CD1c-positive myeloid dendritic cell (primary cell): Measurements from ENCODE around the gene CLPTM1L.
"Not testable (repeated sequence)": the region's sequence is repeated elsewhere in the genome, so short reads cannot be mapped to it uniquely, and the experiment has no call there.

Experiments
- DNase-seq: peaks from one replicate; pipeline ENCODE4 v3.0.0-alpha.2; 2016; ENCODE audit errors: extremely low spot score

The CLPTM1L gene

DNA sequence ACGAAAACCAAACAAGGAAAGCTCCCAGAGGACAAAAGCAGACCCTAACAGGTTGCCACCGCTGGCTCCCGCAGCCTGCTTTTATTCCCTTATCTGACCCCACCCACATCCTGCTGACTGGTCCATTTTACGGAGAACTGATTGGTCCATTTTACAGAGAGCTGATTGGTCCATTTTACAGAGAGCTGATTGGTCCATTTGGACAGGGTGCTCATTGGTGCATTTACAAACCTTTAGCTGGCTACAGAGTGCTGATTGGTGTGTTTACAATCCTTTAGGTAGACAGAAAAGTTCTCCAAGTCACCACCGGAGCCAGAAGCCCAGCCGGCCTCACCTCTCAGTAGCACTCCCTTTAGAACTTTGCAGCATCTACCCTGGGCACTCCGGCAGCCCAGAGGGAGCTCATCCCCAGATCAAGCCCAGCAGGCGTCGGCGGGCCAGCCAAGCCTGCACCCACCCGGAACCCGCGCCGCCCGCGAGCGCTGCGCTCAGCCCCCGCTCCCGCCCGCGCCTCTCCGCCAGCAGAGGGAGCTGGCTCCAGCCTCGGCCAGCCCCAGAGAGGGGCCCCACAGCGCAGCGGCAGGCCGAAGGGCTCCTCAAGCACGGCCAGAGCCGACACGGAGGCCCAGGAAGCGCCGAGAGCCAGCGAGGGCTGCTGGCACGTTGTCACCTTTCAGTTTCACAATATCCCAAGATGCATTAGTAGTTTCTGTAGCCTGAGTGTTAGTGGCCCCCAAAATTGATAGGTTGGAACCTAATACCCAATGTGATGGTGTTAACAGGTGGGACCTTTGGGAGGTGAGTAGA lies 35.3 kb upstream of the CLPTM1L start:
- peak; percentile 39 for DNase-seq

DNA sequence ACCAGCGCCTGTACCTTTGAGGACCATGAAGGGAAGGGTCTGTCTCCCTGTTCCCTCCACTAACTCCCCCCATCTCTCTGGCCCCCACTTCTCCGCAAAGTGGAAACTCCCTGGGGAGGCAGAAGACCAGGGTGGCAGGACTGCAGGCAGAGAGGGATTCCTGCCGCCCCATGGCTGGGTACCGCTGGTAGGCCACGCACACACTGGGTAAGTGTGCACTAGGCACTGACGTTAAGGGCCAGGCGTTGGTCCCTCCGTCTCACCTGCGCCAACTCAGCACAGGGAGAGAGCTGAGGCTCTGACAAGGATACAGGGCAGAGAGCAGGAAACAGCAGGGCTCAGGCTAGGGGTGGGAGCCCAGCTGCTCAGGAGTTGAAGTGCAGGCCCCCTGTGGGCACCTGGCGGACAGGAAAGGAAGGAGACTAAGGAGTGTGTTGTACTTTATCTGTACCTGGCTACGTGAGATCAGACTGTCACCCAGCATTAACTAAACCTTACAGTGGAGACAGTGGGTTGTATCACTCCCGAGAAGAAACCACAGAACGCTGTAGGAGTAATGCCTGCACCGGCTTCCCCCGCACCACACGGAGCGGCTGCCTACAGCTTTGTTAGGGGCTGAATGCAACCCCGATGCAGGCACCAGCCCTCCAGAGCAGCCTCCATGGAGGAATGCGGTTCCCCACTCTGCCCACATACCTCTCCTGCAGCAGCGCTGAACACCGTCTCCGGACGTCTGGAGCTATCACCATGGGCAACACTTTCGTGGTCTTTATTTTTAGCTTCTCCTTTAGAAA lies 34.2 kb upstream of the CLPTM1L start:
- DNase-seq: no peak

DNA sequence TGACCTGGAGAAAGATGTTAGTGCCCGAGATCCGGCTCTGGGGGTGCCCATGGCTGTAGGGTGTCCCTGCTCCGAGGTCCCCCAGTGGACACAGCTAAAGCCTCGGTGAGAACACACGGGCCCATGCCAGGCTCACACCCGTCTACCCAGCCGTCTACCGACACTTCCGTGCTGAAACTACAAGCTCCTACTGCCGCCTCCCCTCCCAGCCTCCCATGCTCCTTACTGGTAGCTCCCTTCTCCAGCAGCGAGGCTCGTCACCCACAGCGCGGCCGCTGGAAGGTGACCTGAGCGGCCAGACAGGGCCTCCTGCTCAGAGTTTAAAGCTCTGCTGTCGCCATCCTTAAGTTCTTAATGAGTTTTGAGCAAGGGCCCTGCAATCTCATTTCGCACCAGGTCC lies 33.2 kb upstream of the CLPTM1L start:
- no peak for DNase-seq

DNA sequence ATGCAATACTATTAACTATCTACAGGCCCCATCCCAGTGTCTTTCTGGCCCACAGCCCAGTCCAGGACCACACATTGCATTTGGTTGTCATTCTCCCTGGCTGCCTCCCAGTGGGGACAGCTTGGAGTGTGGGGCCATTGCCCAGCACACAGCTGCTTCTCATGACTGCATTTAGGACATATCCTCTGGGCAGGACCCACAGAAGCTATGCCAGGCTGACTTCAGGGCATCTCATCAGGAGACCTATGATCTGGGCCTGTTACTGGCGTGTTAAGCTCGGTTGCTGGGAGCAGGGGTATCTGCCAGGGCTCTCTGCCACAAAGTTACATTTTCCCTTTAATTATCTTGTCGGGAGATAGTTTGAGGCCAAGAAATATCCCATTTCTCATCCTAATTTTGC lies 32.1 kb upstream of the CLPTM1L start:
- DNase-seq: no peak

DNA sequence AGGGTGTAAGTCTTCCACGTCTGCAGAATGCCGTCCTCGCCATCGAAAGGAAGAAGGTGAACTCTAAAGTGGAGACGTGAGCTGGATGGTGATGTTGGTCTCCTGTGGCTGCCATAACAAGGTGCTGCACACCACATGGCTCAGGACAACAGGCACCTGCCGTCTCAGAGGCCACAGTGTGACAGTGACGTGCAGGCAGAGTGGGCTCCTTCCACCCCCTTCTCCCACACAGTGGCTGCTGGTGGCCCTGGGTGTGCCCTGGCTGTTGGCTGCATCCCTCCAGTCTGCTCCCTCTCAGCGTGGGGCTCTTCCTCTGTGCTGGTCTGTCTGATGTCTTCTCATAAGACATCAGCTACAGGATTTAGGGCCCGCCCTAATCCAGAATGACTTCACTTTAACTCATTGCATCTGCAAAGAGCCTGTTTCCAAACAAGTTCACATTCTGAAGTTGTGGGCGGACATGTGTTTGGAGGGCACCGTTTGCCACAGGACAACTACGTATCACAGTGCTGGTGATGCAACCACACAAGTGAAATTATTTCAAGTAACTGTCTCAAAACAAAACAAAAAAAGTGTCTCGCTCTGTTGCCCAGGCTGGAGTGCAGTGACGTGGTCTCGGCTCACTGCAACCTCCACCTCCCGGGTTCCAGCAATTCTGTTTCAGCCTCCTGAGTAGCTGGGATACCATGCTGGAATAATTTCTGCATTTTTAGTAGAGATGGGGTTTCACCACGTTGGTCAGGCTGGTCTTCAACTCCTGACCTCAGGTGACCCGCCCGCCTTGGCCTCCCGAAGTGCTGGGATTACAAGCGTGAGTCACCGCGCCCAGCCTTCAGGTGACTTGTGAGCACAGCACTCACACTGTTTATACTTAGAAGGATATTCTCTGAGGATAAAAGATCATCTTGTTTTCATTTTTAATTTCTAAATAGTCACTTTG lies 31.2 kb upstream of the CLPTM1L start:
- DNase-seq: no peak

DNA sequence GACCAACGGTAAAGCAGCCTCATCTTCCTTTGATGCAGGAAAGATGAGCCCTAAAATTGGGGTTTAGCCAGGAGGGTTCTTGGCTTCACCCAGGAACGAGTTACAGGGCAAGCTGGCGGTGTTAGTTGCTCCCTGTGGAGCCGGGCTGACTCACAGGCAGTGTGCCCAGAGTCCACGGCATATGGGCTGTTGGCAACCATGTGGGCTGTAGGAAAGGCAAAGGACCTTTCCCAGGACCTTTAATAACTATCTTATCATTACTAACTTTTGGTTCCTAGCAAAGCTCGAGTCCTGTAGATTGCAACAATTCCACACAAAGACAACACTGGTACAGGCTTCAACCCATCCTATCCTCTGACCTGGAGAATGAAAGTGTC lies 29.8 kb upstream of the CLPTM1L start:
- DNase-seq: no peak

DNA sequence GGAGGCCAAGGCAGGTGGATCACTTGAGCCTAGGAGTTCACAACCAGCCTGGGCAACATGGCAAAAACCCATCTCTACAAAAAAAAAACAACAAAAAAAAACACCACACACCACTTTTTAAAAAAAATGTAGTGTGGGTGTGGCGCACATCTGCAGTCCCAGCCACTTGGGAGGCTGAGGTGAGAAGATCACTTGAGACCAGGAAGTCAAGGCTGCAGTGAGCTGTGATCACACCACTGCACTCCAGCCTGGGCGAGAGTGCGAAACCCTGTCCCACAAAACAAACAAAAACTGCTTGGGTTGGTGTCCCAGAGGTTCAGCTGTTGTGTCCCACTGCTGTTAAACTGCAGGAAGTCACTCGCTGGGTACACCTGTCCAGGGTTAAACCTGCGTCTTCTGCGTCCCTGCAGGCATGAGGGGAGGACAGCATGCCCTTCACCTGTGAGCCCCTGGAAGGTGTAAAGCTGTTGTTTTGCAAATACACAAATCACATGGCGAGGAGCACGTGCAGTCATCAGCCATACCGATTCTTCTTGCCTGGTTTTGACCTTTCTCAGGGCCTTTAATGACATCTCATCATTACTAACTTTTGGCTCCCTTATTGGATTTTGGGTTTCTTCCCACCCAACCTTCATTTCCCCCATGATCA lies 29.3 kb upstream of the CLPTM1L start:
- no peak for DNase-seq

DNA sequence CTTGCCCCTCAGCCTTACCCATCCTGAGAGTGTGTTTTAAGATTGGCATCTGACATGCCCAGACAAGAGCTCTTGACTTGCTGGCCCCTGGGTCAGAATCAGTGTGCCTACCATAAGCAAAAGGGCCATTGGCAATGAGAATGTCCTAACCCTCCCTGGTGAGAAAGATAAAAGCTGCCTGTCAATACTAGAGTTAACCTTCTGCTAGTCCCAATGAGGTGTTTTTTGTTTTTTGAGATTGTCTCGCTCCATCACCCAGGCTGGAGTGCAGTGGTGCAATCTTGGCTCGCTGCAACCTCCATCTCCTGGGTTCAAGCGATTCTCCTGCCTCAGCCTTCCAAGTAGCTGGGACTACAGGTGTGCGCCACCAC lies 27.1 kb upstream of the CLPTM1L start:
- not testable (repeated sequence) for DNase-seq

DNA sequence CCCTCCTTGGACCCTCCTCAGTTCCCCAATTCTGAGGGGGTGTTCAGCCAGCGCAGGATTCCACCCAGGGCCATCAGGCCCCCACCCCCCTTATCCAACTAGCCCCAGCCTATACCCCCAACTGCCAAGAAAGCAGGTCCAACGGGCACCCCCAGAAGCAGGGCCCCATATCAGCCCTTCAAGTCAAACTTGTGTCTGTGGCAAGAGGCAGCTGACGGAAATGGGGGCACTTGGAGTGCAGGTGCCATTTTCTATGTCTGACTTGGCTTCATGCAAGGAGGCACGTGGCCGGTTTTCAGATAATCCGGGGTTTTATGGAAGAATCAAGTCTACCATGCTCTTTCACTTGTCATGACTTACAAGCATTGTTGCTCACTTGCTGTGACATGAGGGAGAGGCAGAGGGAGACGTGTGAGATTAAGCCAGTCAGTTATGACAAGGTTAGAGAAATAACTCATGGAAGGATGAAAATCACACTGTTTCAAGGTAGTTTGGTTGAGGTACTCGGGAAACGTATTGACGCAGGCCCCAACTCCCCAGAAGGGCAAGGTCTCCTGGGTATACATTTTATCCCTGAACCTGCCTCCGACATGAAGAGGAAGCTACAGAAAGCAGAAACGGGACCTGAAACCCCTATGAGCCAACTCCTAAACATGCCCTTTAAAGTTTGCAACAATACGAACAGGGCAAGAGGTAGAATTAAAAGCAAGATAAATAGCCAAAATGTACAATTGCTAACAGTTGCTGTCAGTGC lies 26.5 kb upstream of the CLPTM1L start:
- peak; percentile 15 for DNase-seq

DNA sequence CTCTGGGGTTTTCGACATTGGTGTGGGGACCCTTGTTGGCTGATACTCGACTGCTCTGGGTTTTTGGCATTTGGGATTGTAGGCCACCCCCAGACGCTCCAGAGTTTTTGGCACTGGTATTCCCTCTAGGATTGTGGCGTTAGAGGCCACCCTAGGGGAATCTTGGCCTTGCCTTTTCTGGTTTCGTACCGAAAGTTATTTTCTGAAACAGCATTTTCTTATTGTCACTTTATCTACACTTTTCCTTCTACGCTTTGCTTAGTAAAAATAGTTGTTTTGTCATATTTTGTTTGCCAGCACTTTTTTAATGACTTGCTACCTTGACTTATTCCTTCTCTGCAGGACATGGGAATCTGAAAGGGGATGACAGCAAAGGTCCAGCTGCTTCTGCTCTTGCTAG lies 25.1 kb upstream of the CLPTM1L start:
- DNase-seq: no peak

DNA sequence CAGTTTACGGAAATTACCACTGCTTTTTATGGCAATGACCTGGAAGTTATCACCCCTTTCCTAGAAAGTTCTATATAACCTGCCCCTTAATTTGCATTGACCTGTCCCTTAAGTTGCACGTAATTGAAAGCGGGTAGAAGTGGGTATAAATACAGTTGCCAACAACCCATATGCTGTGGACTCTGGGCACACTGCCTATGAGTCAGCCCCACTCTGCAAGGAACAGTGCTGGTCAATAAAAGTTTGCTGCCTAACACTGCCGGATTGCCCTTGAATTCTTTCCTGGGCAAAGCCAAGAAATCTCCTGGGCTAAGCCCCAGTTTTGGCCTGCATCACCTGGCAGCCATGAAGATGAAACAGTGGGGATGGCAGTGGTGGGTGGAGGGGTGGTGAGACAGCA lies 23.9 kb upstream of the CLPTM1L start:
- no peak for DNase-seq

DNA sequence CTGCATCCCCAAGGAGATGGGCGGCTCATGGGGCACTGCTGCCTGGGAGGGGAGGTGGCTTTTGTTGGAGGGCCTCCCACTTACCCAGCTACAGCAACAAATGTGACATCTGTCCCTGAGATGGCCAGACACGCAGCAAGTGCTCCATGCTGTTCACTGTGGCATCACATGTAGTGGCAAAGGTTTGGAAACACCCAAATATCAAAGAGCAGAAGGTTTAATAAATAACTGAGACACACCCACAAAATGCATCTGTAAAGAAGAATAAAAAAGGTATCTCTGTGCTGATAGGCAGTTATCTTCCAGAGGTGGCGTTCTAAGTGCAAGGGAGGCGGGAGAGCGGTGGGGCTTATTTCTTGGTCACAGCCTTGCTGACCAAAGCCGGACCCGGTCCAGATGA lies 23.3 kb upstream of the CLPTM1L start:
- DNase-seq: no peak

DNA sequence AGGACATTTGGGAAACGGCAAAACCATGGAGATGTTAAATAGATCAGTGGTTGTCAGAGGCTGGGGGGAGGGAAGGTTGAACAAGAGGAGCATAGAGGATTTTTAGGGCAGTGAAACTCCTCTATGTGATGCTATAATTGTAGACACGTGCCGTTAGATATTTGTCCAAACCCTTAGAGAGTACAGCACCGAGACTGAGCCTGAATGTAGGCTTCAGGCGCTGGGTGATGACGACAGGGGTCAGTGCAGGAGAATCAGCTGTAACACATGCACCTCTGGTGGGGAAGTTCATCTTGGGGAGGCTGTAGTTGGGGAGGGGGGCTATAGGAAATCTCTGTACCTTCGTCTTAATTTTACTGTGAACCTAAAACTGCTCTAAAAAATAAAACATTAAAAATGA lies 22.2 kb upstream of the CLPTM1L start:
- no peak for DNase-seq

DNA sequence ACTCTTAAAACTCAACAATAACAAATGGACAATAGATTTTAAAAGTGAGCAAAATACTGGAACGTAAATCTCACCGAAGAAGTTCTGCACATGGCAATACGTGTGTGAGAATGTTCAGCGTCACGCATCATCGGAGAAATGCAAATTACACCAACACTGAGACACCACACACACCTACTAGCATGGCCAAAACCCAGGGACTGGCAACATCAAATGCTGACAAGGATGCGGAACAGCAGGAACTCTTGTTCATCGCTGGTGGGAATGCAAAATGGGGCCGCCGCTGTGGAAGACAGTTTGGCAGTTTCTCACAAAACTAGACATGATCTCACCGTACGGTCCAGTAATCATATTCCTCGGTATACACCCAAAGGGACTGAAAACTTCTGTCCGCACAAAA lies 21.6 kb upstream of the CLPTM1L start:
- DNase-seq: no peak

DNA sequence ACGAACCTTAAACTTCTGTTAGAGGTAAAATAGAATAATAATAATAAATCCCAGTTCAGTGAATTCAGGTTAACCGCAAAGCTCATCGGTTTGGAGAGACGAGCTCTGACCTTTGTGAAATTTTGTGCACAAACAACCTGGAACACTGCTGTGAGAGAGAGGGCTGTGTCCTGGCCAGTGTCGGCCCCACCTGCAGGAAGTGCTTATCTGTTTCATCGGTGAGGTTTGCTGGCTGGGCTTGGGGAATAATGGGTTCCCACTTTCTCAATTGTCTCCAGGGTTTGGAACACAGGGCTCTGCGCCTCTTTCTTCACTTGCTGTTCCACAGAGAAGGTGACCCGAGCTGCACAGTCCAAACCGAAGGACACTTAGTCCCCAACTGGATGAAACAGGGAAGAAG lies 19.3 kb upstream of the CLPTM1L start:
- no peak for DNase-seq

DNA sequence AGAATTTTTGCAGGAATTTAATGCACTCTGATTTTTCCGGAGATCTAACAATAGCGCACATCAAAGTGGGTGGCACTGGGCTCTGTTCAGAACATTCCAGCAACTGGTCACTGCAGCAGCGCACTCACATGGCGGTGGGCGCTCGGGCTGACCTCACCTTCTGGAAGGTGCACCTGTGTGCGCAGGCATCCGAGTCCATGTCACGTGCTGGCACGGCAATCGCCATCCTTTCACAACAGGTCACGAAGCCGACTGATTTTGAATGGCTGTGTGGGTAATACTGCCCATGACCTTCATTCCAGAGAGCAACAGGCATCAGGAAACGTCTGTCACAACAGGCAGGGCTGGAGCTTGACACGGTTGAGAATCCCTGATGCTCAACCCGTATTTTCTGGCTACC lies 18.7 kb upstream of the CLPTM1L start:
- DNase-seq: no peak

DNA sequence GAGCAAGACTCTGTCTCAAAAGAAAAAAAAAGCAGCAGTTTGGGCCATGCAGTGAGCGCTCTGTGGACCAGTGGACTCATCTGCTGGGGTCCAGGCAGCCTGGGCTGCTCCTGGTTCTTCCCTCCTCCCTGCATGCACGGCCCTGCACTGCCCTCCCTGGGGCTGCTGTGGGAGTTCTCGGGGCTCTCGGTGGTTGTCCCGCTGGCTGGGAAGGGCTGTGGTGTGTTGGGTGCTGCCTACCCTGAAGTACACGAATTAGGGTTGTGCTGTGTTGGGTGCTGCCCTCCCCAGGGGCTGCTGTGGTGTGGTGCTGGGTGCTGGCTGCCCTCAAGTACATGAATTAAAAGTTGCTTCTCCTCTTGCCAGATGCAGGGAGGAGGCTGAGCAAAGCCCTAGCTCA lies 18.3 kb upstream of the CLPTM1L start:
- no peak for DNase-seq

DNA sequence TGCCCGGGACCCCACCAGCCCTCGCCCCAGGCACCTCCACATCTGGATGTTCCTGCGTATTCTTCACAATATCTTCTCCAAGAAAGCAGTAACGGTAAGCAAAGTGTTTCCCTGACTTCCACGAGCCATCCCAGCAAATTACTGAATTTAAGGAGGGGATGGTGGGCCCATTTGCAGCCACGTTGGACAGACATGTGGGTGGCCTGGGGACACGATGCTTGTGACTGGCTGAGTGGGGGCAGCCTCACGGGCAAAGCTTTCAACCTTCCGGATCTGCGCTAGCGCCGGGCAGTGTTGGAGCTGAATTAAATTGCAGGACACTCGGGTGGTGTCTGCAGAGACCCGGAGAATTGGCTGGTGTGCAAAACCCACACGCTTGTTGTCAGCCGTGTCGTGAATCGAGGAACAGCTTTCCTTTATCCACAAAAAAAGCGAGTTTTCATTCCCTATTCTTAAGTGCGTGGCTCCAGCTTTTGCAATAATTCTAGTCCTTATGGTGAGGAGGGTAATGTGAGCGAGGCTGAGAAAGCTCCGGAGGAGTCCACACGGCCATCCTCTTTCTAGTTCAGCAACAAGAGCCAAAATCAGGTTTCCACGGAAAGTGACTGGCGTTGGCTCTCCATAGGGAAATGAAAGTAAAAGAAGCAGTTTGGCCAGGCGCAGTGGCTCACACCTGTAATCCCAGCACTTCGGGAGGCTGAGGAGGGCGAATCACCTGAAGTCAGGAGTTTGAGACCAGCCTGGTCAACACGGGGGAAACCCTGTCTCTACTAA lies 17.5 kb upstream of the CLPTM1L start:
- DNase-seq: no peak

DNA sequence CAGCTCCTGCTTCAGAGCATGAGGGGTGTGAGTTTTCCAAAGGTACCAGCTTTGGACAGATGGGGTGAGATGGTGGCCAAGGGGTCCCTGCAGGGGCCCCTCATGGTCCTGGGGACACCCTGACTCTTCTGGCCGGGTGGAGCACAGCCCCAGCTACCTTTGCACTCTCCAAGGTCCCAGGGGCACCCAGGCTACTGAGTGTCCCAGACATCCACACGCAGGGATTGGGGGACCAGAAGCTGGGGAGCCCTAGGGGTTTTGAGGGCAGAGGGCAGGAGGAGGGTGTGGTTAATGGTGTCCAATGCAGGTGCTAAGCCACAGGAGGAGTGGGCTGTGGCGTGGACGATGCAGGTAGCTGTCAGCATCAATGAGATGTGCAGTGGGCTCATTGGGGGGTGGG lies 16.0 kb upstream of the CLPTM1L start:
- no peak for DNase-seq

DNA sequence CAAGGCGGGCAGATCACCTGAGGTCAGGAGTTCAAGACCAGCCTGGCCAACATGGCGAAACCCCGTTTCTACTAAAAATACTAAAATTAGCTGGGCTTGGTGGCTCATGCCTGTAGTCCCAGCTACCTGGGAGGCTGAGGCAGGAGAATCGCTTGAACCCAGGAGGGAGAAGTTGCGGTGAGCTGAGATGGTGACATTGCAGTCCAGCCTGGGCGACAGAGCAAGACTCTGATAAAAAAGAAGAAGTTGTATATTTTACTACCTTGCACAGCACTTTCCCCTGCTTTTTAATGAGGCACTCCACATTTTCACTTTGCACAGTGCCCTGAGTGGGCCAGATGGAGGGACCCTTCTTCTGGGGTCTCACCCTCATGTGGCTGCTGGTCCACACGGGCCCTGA lies 15.5 kb upstream of the CLPTM1L start:
- not testable (repeated sequence) for DNase-seq
